Kidney (tissue), 14 donors: Measurements from ENCODE around the gene TEPSIN. TPM values are rescaled to one million over a fixed set of nuclear protein-coding genes. Genes with fewer than 3 reads are reported as not detected.

Experiments used
- DNase-seq, 5 donors: peaks; one replicate each; pipeline ENCODE4 v3.0.0-alpha.2; 2013 to 2020
- FAIRE-seq: peaks from 2 replicates; lab custom pipeline; 2012; peaks lifted over from hg19 to GRCh38; lab: Jason Lieb, UNC
- H3K27ac ChIP-seq, 2 donors: one replicate each; pipeline ENCODE4 v1.7.0; 2013; ENCODE audit warnings: low read depth in 2 of 2, low read length in 2 of 2, inconsistent platforms in 1 of 2
- H3K27me3 ChIP-seq: one replicate; pipeline ENCODE4 v1.7.1; 2013; ENCODE audit warnings: low read length, inconsistent platforms; ENCODE audit not compliant: control insufficient read depth, insufficient read depth
- H3K36me3 ChIP-seq, 3 donors: one replicate each; pipeline versions ENCODE4 v1.7.0 to v1.7.1; 2013; ENCODE audit warnings: low read length in 3 of 3, control low read depth in 1 of 3, inconsistent platforms in 1 of 3; ENCODE audit not compliant: insufficient read depth in 3 of 3, control insufficient read depth in 2 of 3
- H3K4me1 ChIP-seq, 3 donors: one replicate each; pipeline versions ENCODE4 v1.7.0 to v1.7.1; 2013; ENCODE audit warnings: low read length in 3 of 3, inconsistent platforms in 1 of 3, low read depth in 1 of 3; ENCODE audit not compliant: control insufficient read depth in 2 of 3, insufficient read depth in 2 of 3
- H3K4me3 ChIP-seq, 3 donors: one replicate each; pipeline versions ENCODE4 v1.7.0 to v1.8.1; 2013; ENCODE audit warnings: low read length in 3 of 3, control low read depth in 1 of 3, inconsistent platforms in 1 of 3
- H3K9ac ChIP-seq, 3 donors: one replicate each; pipeline versions ENCODE4 v1.7.0 to v1.7.1; 2013; ENCODE audit warnings: low read length in 3 of 3, control low read depth in 1 of 3, inconsistent platforms in 1 of 3
- H3K9me3 ChIP-seq, 3 donors: one replicate each; pipeline versions ENCODE4 v1.7.0 to v1.7.1; 2013; ENCODE audit warnings: low read length in 3 of 3, control low read depth in 1 of 3, inconsistent platforms in 1 of 3; ENCODE audit not compliant: control insufficient read depth in 2 of 3, insufficient read depth in 1 of 3
- CTCF ChIP-seq: IDR thresholded peaks from 3 replicates; pipeline ENCODE4 v1.5.1; 2012; ENCODE audit warnings: mild to moderate bottlenecking, moderate library complexity, borderline replicate concordance; ENCODE audit not compliant: insufficient read depth; ENCODE audit errors: extremely low read depth
- intact Hi-C: fragments of 100-400 bp; cut with DNase I; formaldehyde crosslinking; loops from one replicate; pipeline ENCODE4 v1.11.1; 2022
- polyA plus RNA-seq: library from polyadenylated mRNA; stranded (reverse); fragments of 350-450 nt; fragmentation: Illumina TruSeq; extraction: RNeasy Lipid Tissue Mini Kit (QIAGEN cat#74804); gene quantifications from one replicate; pipeline ENCODE4 v1.2.3, GENCODE V29; 2014; ENCODE audit warnings: low read depth, low replicate concordance; ENCODE audit not compliant: insufficient read depth
- total RNA-seq: library from RNA; stranded (reverse); fragmentation: NEBNext Ultra II Directional; extraction: Animal tissue kit (Norgen Biotek cat#: 25700); gene quantifications from one replicate; pipeline ENCODE4 v1.2.1, GENCODE V29; 2021
- donor health status: control.
- donor health status: control.
- donor health status: control.
- donor health status: control.
- donor health status: control.
- donor health status: DM: yes; HTN: yes; CAD: no.
- donor health status: Normal renal cell carcinoma (clear cell type).

The TEPSIN gene
- total and polyA plus RNA-seq, 2 donors from 2014 or later: 13.9 to 42.8 TPM

DNA sequence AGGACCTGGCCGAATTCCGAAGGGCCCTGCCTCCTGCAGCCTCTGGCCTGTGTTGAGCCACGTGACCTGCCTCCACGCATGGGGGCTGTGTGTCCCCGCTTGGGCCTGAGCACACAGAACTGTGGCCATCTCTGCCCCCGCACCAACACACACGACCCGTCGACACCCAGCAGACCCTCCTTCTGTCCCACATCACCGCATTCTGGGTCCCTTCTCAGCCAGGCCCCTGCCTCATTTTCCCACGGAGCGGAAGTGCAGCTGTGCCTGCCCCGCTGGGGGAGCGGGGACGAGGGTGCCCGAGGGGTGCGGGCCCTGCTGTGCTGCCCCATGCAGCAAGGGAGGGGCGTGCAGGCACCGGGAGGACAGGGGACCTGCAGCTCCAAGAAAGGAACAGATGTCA lies 18.7 kb upstream of the TEPSIN start:
- no peaks in the 10 kb centered on the region for H3K9me3 ChIP-seq
- no peak for FAIRE-seq
- H3K4me3 ChIP-seq: no peak overlapping the region
- TF ChIP-seq CTCF: no peak
- peaks cover 0 to 14% (median 12%) of the 10 kb centered on the region in 3 donors for H3K4me1 ChIP-seq
- intact Hi-C loops: loop anchor here (10.0 kb wide), 1 partner anchor 227 kb away; no protein-coding TSS in a partner anchor
- H3K36me3 ChIP-seq: peaks cover 0 to 24% (median 10%) of the 10 kb centered on the region in 3 donors
- no peaks in the 10 kb centered on the region for H3K27me3 ChIP-seq
- DNase-seq: no peak
- H3K27ac ChIP-seq: no peak overlapping the region
- no peak overlapping the region for H3K9ac ChIP-seq

DNA sequence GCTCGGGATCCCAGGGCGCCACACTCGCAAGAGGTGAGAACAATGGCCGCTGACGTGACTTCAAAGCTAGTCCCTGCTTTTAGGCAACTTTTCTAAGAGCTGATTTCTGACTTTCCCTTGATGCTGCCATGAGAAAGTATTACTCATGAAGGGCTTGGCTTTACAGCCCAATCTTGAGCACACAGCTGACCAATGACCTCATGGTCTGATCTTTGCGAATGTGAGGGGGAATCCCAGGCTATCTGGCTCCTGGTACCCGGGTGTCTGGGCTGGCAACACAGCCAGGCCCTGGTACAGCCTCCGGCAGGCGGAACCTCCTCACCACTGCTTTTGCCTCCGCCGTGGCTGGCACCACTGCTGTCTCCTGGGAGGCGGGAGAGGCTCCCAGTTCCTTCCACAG lies 17.8 kb upstream of the TEPSIN start:
- peak overlapping the region in 1 of 2 donors; percentile 51 for H3K27ac ChIP-seq
- H3K4me3 ChIP-seq: no peak overlapping the region
- FAIRE-seq (no peak), DNase-seq (no peak)
- H3K4me1 ChIP-seq: peaks cover 0 to 17% (median 12%) of the 10 kb centered on the region in 3 donors
- no peak for TF ChIP-seq CTCF
- no peaks in the 10 kb centered on the region for H3K27me3 ChIP-seq
- intact Hi-C loops: loop anchor here (10.0 kb wide), 1 partner anchor 228 kb away; no protein-coding TSS in a partner anchor
- peaks cover 0 to 28% (median 10%) of the 10 kb centered on the region in 3 donors for H3K36me3 ChIP-seq
- H3K9me3 ChIP-seq: no peaks in the 10 kb centered on the region
- H3K9ac ChIP-seq: no peak overlapping the region

- no peaks in the 10 kb centered on the region for H3K27me3 ChIP-seq
- H3K9me3 ChIP-seq: no peaks in the 10 kb centered on the region
- DNase-seq (peak; percentile 84 to 95 (median 88)), FAIRE-seq (no peak)
- TF ChIP-seq CTCF: peak; percentile 47
- H3K4me1 ChIP-seq: peaks cover 0 to 17% (median 12%) of the 10 kb centered on the region in 3 donors
- H3K9ac ChIP-seq: peak overlapping the region in 1 of 3 donors; percentile 12
- H3K4me3 ChIP-seq: no peak overlapping the region
- H3K36me3 ChIP-seq: peaks cover 0 to 19% (median 7%) of the 10 kb centered on the region in 3 donors
- H3K27ac ChIP-seq: peak overlapping the region; percentile 65 to 83
- intact Hi-C loops: loop anchor here (10.0 kb wide), 1 partner anchor 230 kb away; no protein-coding TSS in a partner anchor
Observed at GRCh38 chr17:81254955-81255717, 16.3 kb upstream of the TEPSIN start.
